GM19351 (cell line): Measurements from ENCODE around the gene TMEM198.
A peak's percentile ranks its signal among the peaks of the same experiment; 100 is the strongest.

Experiments
- ATAC-seq: cut with Tn5 transposase; IDR thresholded peaks from one replicate; pipeline ENCODE4 v1.9.1; 2021; ENCODE audit warnings: mild to moderate bottlenecking, moderate library complexity; ENCODE audit not compliant: unreplicated experiment

The TMEM198 gene

DNA sequence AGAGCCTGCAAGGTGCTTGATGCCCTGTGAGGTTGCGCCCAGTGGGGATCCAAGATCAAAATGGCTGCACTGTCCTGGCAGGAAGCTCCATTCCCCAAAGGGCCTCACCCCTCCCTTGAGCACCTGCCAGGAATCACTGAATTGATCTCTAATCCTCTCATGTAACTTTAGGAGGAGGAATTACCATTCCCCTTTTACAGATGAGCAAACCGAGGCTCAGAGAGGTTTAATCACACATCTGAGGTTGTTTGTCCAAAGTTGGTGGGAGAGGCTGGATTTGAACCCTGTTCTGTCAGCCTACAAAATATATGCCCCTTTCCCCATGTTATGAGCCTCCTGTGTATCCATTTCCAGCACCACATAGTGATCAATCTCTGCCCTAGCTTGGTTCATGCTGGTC is 19.0 kb upstream of the TMEM198 start:
- ATAC-seq, result no peak

DNA sequence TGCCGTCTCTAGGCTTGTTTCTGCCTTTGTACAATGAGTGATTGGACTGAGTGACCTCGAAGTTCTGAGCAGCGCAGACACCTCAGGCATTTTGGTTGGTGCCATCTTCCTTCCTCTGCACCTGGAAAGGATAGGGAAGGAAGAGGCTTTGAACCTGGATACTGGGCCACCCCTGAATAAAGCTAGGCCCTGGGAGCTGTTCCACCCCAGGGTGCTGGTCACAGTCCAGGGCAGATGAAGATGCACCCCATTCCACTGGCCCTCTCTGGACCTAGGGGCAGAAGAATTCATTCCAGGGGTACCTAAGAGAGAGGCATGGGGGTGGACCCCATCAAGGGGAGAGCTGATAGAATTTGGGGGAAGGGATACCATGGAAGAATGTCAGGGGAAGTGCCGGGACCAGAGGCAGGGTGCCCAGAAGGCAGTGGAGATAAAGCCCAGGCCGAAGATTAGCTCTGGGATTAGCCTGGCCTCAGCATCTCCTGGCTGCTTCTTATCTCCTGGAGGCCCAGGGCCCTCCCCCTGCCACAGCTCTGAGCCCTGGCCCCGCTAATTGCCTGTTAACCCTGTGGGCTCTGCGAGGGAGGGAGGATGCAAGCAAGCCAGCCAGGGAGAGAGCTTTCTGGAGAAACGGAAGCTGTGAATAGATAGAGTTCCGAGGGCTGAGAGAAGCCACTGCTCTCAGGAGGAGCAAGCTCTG is 18.1 kb upstream of the TMEM198 start:
- no peak for ATAC-seq

DNA sequence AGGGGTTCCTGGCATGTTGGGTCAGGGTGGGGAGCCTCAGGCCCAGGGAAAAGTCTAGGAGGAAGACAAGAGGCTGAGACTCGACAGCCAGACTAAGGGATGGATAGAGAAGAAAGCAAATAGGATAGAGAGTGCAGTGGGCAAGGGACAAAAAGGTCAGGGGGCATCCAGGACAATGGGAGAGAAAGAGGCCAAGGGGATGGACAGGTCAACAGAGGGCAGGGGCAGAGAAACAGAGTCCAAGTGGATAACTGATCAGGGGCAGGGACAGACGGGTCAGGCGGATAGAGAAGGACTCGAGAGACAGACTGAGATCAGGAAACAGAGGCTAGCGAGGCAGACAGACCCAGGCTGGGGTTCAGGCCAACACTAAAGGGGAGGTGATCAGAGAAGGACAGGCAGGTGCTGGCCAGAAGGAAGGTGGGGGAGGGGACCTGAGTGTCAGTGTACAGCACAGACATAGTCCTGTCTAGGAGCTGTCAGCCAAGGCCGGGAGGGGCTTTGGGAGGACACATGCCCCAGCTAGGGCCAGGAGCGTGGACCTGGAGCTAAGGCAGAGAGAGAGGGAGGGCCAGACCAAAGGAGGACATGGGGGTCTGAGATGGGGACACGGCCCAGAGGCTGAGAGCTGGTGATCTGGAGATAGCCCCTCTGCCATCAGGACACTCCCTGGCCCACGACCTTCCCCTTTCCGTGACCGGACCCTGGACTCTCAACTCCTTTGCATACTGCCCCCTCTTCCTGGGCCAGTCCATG is 17.3 kb upstream of the TMEM198 start:
- ATAC-seq, result no peak

DNA sequence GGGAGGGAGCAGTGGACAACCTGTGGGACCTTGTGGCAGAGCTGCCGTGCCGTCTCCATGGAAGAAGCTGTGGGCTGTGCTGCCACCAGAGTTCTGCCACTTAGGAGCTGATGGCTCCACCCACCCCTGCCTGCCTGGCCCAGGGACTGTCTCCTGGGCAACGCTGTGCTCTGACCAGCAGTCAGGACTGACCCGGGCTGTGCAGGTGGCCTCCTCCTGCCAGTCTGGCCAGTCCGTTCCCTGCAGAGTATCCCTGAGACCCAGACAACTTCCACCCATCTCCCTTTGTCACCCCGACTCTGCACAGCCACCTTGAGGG is 16.8 kb upstream of the TMEM198 start:
- ATAC-seq, result no peak

DNA sequence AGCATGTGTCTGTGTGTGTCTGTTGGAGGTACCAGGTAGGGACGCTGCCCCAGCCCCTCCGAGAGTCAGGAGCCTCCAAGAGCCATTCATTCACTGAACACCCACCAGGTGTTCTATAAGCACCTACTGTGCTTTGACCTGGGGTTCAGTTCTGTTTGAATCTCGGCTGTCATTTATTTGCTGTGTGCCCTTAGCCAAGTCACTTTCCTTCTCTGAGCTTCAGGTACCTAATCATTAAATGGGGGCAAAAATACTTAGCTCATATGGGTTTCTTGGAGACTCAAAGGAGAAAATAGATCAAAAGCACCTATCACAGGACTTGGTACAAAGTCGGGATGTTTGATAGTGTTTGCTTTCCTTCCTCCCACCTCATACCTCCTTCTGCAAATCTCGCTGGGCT is 16.4 kb upstream of the TMEM198 start:
- ATAC-seq, result no peak

DNA sequence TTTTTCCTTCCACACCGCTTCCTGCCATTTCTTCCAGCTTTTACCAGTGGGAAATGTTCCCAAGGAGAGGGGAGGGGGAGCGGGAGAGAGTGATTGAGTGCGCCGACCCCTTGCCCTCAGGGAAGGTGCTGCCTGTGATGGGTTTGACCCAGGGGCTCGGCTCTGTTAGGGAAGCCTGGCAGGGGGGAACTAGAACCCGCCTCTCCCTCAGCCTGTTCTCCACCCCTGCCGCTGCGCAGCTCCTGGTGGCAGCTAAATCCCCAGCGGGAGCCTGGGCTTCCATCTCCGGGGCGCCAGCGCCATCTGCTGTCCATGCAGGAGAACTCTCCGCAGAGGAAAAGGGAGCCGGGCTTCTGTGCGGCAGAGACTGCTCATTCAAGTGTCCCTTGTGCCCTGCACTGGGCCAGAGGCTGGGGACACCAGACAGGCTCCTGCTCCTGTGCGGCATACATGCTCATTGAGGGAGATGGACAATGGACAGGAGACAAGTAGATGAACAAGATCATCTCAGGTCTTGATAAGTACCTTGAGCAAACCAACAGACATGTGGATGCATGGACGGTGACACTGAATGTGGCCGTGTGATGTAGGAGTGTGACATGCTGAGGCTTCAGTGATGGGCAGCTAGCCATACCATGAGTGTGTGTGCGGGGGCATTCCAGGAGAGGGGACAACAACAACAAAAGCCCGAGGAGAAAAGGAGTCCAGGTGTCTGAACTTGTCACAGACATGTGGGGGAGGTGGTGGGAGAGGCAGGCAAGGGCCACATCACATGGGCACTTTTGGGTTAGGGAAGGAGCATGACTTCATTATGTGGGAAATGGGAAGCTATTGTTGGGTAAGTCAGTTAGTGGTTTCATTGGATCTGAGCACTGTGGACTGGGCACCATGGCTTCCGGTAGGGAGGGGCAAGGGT is 13.5 kb upstream of the TMEM198 start:
- peak; percentile 86 for ATAC-seq

DNA sequence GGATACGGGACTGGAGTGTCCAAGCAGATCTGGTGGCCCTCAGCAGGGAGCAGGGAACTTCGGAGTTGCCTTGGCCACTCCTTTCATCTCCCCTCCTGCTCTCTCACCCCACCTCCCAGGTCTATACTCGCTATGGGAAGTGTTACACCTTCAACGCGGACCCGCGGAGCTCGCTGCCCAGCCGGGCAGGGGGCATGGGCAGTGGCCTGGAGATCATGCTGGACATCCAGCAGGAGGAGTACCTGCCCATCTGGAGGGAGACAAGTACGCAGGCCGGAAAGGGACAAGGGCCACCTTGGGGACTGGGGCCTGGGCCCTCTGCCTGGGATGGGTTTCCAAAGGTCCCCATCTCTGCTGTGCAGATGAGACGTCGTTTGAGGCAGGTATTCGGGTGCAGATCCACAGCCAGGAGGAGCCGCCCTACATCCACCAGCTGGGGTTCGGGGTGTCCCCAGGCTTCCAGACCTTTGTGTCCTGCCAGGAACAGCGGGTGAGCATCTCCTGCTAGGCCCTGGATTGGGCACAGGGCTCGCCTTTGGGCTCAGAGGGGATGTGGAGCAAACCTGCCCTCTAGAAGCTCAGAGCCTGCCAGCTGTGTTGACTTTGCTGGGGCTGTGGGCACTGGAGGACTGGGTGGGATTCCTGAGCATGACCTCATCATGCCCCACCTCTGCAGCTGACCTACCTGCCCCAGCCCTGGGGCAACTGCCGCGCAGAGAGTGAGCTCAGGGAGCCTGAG is 12.0 kb upstream of the TMEM198 start:
- ATAC-seq, result no peak

DNA sequence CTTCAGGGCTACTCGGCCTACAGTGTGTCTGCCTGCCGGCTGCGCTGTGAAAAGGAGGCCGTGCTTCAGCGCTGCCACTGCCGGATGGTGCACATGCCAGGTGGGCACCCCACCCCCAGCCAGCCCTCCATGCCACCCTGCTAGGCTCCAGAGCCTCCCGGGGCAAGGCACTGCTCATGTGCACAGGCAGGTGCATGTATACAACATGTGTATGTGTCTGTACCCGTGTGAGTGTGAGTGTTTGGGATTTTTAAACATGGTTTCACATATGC is 11.5 kb upstream of the TMEM198 start:
- no peak for ATAC-seq

DNA sequence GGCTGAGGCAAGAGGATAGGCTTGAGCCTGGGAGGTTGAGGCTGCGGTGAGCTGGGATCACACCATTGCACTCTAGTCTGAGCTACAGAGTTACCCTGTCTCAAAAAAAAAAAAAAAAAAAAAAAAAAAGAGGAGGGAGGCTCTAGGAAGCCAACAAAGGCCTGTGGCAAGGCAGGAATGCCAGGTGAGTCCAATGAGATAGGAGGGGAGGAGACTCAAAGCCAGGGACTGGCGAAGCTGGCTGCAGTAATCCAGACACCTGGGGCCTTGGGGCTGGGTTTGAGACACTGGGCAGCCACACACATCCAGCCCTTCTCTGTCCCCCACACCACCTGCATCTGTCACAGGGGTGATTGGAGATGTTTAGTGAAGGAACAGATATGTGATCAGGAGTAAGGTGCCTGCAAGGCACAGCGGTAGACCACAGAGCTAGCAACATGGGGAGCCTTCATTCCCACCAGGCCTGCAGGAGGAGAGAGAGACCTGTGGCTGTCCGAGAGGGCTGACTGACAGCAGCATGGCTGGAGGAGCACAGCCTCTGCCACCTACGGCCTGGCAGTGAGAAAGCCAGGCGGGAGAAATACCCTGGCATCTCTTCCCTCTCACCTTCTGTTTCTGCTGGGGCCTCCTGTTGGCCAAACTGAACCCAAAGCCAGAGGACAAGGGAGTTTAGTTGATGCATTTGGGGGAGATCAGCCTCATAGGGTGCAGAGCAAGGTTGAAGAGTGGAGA is 9.7 kb upstream of the TMEM198 start:
- no peak for ATAC-seq

DNA sequence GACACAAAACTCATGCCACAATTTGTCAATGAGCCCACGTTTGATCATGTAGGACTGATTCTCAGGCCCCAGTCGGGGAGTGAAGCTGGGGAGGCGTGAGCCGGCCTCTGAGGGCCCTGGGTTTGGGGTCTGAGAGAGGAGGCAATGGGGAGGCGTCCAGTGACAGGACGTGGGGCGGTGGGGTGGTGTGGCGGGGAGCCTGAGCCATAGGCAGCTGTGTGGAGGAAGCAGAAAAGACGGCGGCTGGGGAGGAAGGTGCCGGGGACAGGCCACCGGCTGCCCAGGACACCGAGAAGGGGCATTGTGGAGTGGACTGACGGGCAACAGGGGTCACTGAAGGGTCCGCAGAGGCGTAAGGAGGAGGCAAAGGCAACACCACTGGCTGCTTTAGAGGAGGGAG is 7.4 kb upstream of the TMEM198 start:
- ATAC-seq, result no peak

DNA sequence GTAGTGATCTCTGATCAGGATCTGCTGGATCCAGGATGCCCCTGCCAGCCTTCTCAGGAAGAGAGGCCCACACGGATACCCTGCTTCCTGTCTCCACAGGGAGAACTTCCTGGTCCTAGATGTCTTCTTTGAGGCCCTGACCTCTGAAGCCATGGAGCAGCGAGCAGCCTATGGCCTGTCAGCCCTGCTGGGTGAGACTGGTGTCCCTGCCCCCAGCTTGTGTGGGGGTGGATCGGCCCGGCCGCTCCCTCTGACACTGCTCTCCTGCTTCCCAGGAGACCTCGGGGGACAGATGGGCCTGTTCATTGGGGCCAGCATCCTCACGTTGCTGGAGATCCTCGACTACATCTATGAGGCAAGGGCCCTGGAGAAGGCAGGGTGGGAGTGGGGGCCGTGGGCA is 6.9 kb upstream of the TMEM198 start:
- no peak for ATAC-seq

DNA sequence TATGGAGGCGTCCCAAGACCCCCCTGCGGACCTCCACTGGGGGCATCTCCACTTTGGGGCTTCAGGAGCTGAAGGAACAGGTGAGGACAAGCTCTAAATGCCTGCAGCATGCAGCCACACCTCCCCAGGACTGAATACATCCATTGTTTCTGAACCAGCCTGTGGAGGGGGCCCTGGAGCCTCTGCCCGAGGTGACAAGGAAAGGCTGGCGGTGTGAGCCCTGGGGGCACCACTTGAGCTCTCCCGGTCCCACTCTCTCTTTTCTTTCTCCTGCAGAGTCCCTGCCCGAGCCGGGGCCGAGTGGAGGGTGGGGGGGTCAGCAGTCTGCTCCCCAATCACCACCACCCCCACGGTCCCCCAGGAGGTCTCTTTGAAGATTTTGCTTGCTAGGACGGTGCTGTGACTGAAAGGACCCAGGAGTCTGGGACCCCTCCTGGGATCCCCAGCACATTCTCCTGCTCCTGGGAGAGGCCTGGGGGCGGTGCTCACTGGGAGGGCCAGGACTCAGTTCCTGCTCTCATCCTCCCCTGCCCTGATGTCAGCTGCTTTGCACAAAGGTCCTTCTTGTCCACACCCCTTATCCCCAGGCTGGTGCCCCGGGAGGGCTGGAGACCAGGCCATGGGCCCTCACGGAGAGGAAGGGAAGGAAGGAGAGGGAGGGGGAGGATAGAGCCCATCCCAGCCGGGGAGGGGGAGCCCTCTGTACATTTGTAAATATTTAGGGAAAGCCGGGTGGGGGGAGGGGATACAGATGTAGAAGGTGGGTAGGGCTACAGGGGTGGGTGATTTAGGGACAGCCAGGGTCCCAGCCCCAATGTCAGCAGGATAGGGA is 6.0 kb upstream of the TMEM198 start:
- ATAC-seq, result no peak

DNA sequence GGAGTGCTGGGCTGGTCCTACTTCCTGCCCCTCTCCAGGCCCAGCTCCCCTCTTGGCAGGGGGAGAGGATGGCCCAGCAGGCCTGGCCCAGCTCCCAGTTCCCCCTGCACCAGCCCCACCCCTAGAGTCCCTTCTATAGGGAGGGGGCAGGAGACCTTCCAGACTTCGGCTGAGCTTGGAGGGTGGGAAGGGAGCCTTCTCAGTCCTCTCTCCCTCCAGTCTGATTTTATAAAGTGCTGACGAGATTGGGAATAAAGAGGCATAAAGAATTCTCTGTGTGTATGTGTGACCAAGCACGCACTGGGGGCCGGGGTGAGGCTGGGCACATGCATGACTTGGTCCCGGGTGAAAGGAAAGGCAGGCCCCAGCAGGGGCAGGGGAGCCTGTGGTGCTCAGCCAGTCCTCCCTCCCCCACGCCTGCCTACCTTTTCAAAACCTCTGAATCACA is 5.3 kb upstream of the TMEM198 start:
- no peak for ATAC-seq

DNA sequence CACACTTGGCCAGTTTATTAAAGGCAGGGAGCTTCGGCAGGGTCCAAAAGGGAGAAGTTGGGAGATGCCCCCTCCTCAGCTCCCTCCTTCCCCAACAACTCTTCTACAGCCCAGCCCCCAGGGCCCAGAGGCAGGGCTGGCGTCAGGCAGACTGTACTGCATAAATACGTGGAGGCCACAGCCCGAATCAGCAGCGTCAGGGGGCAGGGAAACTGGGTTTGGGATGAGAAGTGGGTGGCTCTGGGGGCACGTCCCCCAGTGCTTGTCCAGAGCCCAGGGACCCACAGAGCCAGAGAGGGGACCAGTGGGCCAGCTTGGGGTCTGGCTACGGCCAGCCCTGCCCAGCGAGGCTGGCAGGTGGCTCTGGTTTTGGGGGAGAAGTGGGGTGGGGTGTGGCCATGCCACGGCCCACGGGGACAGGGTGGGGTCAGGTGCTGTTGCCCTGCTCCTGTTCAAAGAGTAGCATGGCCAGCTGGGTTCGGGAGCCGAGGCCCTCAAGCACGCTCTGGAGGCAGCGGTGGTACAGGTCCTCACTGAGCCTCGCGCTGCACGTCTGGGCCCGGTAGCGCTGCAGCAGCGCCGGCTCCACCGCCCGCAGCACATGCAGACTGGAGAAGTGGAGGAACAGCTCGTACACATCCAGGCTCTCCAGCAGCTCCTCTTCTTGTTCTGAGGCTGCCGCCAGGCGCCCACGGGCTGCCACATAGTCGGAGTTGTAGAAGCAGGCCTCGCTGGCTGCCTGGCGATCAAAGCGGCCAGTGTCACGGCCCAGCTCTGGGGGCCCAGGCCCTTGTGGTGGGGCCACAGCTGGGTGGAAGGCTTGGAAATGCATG is 4.7 kb upstream of the TMEM198 start:
- no peak for ATAC-seq

DNA sequence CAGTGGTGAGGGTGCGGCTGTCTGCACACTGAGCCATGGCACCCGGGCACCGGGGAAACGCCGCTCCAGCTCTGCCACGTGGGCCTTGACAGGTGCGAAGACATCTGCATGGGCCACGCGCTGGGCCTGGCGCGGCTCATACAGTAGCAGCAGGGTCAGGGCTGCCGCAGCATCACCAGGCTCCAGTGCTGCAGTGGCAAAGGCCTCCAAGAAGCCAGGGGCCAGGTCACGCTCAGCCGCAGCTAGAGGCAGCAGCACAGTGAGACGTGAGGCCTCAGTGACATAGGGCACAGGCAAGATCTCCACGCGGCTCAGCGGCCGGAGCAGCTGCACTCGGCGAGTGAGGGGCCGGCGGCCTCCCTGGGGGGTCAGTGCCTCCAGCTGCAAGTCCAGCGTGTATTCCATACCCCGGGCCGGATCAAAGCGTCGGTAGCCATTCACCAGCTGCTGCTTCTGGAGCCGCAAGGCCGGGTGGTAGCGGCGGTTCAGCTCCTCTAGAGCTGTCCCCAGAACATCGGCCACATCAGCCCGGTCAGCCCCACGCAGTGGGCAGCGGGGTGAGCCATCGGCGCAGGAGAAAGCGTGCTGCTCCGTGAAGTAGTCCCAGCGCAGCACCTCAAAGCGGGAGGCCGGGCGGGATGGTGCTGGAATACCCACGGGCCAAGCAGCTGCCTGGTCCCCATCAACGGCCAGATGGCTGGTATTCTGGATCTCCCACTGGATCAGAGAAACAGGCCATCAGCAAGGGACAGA is 3.7 kb upstream of the TMEM198 start:
- ATAC-seq, result no peak

DNA sequence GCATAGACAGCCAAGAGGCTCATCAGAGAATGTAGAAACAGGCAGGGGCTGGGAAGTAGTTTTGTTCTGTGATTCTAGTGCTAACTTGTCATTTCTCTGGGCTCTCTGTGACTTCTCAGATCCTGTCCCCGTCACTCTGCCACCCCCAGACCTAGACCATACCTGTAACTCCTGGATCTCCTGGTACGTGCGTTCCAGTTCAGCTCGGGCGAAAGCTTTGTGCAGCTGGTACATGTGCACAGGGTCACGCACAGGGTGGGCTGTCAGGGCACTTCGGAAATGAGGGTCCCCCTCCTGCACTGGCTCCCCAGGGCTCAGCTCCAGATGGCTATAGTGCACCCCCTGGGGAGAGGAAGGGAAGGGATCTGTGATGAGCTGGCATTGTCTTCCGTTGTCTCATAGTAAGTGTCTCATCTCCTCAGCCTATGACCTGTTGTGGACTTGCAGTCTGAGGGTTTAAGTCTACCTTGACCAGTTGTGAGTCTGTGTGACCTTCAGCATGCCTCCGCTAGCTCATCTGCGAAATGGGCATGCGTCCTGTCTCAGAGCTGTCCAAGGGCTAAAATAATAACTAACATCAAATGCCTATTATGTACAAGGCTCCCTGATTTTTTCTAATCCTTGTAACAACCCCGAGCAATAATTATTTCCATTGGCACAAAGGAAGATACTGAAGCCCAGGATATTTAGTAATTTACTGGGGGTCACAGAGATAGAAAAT is 2.9 kb upstream of the TMEM198 start:
- ATAC-seq, result no peak

DNA sequence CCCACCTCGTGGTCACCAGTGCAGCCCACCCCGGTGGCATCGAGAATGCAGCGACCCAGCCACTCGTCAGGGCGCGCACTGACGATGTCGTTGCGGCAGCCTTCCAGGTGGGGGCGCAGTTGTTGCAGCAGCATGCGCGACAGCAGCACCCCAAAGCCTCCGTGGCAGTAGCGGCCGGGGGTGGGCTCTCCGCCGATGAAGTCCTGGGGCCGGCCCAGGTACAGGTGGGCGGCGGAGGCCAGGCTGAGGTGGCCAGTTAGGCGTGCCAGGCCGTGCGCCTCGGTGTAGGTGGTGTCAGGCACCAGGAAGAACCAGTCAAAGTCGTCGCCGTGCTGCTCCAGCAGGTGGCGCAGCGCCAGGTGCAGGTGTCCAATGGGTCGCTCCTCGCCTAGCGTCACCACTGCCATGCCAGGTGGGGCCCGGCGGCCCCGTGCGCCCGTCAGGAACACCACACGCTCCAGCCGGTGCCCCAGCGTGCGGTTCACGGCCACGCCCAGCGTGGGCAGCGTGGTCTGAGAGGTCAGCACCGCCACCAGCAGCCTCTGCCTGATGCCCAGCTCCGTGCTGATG is 2.1 kb upstream of the TMEM198 start:
- peak; percentile 57 for ATAC-seq
